ENCODE data around the gene DNAH5. TPM values are rescaled to one million over a fixed set of nuclear protein-coding genes. Genes with fewer than 3 reads are reported as not detected.

The DNAH5 gene
- total RNA-seq, 3 donors from 2014 or later, result 0.48 to 14.4 (median 3.8) TPM

DNA sequence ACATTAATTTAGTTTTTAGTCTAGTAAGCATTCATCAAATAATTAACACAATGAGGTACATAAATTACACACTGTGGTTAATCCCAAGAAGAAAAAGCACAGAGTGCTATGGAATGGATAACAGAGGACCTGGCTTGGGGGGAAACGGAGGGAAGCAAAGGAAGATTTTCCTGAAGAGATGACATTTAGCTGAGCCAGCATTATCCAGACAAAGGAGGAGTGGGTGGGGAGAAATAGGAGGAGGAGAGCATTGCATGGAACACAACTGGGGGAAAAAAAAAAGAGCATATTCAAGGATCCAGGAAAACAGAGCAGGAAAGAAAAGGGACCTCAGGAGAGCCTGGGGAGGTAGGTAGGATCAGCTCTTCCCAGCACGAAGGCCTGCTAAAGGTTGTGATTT is 170.8 kb downstream of the DNAH5 start:
- DNase-seq (ENCODE audit: low spot score in 2 of 2), result no peak
- no peaks in the 10 kb centered on the region for H3K27me3 ChIP-seq
- no peaks in the 10 kb centered on the region for H3K36me3 ChIP-seq
- intact Hi-C loops (cut with DNase I; ENCODE audit: low total_unique reads), result no loop called here
- no peak overlapping the region for H3K27ac ChIP-seq
- H3K4me3 ChIP-seq, result no peak overlapping the region
- no peaks in the 10 kb centered on the region for H3K4me1 ChIP-seq
- TF ChIP-seq POLR2AphosphoS5 (IDR thresholded peaks at IDR 0.05) (no peak), POLR2A (IDR thresholded peaks at IDR 0.05) (no peak)
- TF ChIP-seq, protein P1, sequence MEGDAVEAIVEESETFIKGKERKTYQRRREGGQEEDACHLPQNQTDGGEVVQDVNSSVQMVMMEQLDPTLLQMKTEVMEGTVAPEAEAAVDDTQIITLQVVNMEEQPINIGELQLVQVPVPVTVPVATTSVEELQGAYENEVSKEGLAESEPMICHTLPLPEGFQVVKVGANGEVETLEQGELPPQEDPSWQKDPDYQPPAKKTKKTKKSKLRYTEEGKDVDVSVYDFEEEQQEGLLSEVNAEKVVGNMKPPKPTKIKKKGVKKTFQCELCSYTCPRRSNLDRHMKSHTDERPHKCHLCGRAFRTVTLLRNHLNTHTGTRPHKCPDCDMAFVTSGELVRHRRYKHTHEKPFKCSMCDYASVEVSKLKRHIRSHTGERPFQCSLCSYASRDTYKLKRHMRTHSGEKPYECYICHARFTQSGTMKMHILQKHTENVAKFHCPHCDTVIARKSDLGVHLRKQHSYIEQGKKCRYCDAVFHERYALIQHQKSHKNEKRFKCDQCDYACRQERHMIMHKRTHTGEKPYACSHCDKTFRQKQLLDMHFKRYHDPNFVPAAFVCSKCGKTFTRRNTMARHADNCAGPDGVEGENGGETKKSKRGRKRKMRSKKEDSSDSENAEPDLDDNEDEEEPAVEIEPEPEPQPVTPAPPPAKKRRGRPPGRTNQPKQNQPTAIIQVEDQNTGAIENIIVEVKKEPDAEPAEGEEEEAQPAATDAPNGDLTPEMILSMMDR (IDR thresholded peaks at IDR 0.05), result no peak
- H3K9me3 ChIP-seq, result no peaks in the 10 kb centered on the region

GRCh38 chr5:13771011-13771571 is 173.4 kb downstream of the DNAH5 start:
- H3K27ac ChIP-seq, result no peak overlapping the region
- no peaks in the 10 kb centered on the region for H3K27me3 ChIP-seq
- TF ChIP-seq POLR2A (IDR thresholded peaks at IDR 0.05), result no peak
- TF ChIP-seq POLR2AphosphoS5 (IDR thresholded peaks at IDR 0.05), result no peak
- TF ChIP-seq, protein P1 (IDR thresholded peaks at IDR 0.05), result no peak
- no peaks in the 10 kb centered on the region for H3K9me3 ChIP-seq
- no peaks in the 10 kb centered on the region for H3K36me3 ChIP-seq
- no peak for DNase-seq (ENCODE audit: low spot score in 2 of 2)
- no peaks in the 10 kb centered on the region for H3K4me1 ChIP-seq
- H3K4me3 ChIP-seq, result no peak overlapping the region
- intact Hi-C loops (cut with DNase I; ENCODE audit: low total_unique reads), result no loop called here

DNA sequence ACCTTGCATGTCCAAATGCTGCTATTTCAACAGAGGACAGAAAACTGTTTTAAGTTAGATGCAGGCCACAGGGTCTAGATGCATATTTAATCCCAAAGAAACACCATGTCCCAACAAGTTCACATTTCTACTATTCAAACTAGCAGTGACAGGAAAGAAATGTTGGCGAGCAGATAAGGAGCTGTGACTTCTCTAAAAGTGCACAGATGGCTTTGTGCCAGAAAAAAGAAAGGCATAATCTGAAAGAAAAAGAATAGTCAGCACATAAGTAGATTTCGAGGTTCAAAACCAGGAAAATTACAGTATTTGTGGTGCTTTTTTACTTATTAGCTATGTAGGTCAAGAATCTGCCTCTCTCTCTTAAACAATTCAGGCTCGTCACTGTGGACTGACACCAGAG is 178.3 kb downstream of the DNAH5 start:
- H3K4me3 ChIP-seq, result no peak overlapping the region
- DNase-seq (ENCODE audit: low spot score in 2 of 2), result no peak
- no peaks in the 10 kb centered on the region for H3K36me3 ChIP-seq
- no peaks in the 10 kb centered on the region for H3K4me1 ChIP-seq
- TF ChIP-seq POLR2AphosphoS5 (IDR thresholded peaks at IDR 0.05) (no peak), POLR2A (IDR thresholded peaks at IDR 0.05) (no peak)
- TF ChIP-seq, protein P1 (IDR thresholded peaks at IDR 0.05), result no peak
- no peaks in the 10 kb centered on the region for H3K9me3 ChIP-seq
- H3K27me3 ChIP-seq, result no peaks in the 10 kb centered on the region
- intact Hi-C loops (cut with DNase I; ENCODE audit: low total_unique reads), result no loop called here
- no peak overlapping the region for H3K27ac ChIP-seq

- H3K4me1 ChIP-seq, result no peaks in the 10 kb centered on the region
- TF ChIP-seq POLR2AphosphoS5 (IDR thresholded peaks at IDR 0.05), result no peak
- TF ChIP-seq POLR2A (IDR thresholded peaks at IDR 0.05), result no peak
- TF ChIP-seq, protein P1 (IDR thresholded peaks at IDR 0.05), result no peak
- H3K27ac ChIP-seq, result no peak overlapping the region
- intact Hi-C loops (cut with DNase I; ENCODE audit: low total_unique reads), result no loop called here
- no peaks in the 10 kb centered on the region for H3K27me3 ChIP-seq
- no peaks in the 10 kb centered on the region for H3K9me3 ChIP-seq
- no peaks in the 10 kb centered on the region for H3K36me3 ChIP-seq
- no peak overlapping the region for H3K4me3 ChIP-seq
- no peak for DNase-seq (ENCODE audit: low spot score in 2 of 2)
These were observed 180.8 kb downstream of the DNAH5 start for GRCh38 chr5:13763719-13764118.

DNA sequence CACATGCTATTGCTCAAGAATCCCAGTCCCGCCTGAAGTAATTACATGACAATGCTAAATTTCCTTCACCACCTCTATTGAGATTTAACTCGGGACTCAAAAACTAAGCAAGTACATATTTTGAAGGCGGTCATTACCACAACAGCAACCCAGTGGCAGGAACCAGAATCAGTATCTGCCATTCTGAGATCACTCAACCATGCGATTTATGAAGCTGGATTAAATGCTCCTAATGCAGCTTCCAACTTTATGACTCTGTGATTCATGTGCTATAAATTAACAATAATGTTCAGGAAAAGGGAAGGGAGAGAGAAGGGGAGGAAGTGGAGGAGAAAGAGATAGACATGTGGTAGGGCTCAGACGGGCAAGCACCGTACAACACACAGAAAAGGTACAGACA is 194.7 kb downstream of the DNAH5 start:
- H3K36me3 ChIP-seq, result no peaks in the 10 kb centered on the region
- H3K4me3 ChIP-seq, result no peak overlapping the region
- H3K4me1 ChIP-seq, result no peaks in the 10 kb centered on the region
- intact Hi-C loops (cut with DNase I; ENCODE audit: low total_unique reads), result no loop called here
- H3K27ac ChIP-seq, result no peak overlapping the region
- DNase-seq (ENCODE audit: low spot score in 2 of 2), result no peak
- TF ChIP-seq POLR2AphosphoS5 (IDR thresholded peaks at IDR 0.05), result no peak
- TF ChIP-seq, protein P1 (IDR thresholded peaks at IDR 0.05), result no peak
- TF ChIP-seq POLR2A (IDR thresholded peaks at IDR 0.05), result no peak
- H3K9me3 ChIP-seq, result no peaks in the 10 kb centered on the region
- H3K27me3 ChIP-seq, result no peaks in the 10 kb centered on the region
